Stimulated activated CD4-positive, alpha-beta T cell treated with anti-CD3 and anti-CD28 coated beads, Interleukin-4, amount 100 ng/mL, for 1 hour (primary cell): Measurements from ENCODE around the gene VTCN1.

Experiments used
- DNase-seq: peaks from one replicate; pipeline ENCODE4 v3.0.0-alpha.2; 2020

VTCN1 gene

GRCh38 chr1:117208580-117208979, 2.1 kb downstream of the VTCN1 start:
- no peak for DNase-seq

GRCh38 chr1:117205368-117205767, 5.4 kb downstream of the VTCN1 start:
- no peak for DNase-seq

DNA sequence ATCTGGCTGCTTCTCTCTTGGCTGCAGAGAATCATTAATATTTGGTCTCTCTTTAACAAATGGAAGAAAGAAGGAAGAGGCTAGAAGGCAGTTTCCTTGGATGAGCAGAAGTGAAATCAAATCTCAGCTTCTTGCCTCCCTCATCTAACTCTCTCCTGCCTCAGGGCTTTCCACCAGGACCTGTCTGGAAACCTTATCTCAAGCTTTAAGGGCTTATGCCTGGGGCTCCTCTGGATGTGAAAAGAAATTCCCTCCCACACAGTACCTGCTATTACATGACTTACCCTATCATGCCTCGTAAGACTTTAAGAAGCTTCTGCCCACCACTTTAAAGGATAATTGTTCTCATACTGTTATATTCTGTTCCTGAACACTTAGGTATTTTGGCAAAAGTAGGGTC, 8.9 kb downstream of the VTCN1 start:
- DNase-seq, result no peak

- no peak for DNase-seq
Measured at GRCh38 chr1:117198097-117198496, 12.6 kb downstream of the VTCN1 start.

DNA sequence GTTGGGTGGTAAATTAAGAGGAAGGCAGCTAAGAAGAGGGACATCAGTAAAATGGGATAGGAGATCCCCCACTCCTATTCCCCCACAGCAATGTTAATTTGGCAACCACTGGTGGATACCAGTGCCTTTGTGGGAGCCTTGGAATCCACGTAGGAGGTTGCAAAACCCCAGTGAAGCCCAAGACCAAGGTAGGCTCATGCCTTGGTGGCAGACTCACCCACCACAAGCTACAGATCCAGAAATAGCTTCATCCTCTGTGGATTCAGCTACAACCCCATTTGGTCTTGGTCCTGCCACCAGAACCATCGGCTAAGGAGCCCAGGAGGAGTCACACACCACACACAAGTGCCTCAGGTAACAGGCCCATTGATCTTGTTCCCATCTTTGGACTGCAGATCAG, 21.0 kb downstream of the VTCN1 start:
- DNase-seq, result no peak

DNA sequence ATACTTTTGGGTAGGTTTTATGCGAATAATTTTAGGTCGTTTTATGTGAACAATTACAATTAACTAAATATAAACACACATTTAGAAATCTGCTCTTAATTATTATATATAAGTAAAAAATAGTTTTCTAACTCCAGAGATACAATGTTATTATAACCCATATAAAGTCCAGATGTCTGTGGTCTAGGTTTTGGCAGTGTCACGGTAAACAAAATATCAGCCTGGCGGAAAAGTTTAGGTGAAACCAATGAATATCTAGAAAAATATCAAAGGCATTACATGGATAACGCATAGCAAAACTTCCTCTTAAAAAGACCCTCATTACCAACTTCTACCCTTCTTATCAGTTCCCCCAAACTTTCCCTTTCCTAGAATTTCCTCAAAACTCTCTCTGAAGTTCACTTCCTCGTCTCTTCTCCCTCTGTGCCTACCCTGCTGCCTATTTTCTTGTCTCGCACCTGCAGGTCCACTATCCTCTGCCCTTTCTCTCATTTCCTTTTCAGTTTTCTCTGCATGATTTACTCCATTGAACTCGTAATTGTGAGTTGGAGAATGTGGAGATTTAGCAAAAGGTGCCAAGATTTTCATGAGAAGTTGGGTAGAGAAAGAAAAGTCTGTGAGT, 21.8 kb downstream of the VTCN1 start:
- DNase-seq, result no peak

- DNase-seq, result no peak
Measured at GRCh38 chr1:117188170-117188815, 22.4 kb downstream of the VTCN1 start.

- no peak for DNase-seq
Measured at GRCh38 chr1:117183112-117183511, 27.6 kb downstream of the VTCN1 start.

GRCh38 chr1:117182319-117182718, 28.4 kb downstream of the VTCN1 start:
- no peak for DNase-seq

DNA sequence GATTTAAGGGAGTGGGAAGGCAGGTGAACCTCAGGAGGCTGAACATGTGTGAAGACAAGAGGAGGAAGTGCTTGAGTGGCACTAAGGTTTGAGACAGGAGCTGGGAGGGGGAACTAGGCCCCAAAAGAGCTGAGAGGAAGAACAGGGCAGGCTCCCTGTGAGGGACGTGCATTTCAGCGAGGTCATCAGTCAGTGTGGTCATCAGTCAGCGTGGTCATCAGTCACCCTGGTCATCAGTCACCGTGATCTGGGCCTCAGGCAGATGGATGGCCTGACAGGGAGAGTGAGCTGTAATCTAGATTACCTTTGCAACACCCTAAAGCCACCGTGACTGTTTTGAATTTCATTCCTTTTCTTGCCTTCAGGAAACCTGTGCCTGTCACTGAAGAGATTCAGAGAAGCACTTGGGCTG, 29.1 kb downstream of the VTCN1 start:
- DNase-seq, result no peak

DNA sequence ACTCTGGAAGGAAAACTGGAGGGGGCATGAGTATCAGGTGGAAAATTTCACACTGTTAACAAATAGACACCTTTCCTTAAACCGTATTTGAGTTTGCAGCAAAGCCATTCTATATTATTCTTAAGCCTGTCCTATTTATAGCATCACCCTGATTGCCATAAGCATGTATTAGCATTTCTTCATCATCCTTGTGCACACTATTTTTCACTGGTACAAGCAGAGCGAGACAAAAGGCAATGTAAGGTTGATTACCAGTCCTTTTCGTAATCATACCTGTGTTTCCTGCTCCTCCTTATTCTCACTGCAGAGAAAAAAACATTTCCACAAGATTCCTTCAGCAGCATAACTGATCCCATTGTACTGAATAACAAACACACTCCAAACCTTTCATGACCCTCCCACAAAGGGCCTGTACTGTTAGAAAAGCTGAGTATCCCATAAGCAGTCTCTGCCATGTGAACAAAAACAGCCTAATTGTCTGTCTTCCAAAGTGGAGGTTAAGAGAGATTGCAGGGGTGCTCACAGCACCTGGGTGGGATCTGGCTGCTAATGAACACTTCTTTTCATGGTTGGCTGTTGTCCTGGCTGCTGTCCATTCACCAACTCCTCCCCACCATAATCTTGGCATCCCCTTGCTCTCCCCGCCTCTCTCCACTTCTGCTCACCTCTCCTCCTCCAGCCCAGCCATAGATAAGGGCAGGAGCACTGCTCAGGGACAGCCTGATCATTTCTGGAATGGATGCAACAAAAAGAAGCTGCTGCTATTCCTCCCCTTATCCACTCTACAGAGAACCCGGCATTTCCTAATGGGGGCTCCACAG, 30.4 kb downstream of the VTCN1 start:
- no peak for DNase-seq

DNA sequence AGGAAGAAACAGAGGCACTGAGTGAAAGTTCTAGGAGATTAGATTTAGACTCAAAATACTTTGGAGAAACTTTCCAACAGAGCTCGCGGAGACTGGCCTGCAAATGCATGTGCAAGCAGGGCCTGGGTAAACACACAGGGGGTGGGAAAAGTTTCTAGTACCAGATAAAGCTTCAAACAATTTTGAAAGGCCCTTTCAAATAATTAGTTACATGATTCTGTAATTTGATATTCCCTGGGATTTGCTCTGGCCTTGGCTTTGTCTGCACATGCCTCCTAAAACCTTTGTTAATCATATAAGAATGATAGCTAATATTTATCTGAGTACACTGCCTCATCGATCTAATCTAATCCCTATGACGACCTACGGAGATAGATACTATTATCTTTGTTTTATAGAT, 31.3 kb downstream of the VTCN1 start:
- DNase-seq, result no peak

GRCh38 chr1:117178756-117179155, 32.0 kb downstream of the VTCN1 start:
- DNase-seq, result no peak

DNA sequence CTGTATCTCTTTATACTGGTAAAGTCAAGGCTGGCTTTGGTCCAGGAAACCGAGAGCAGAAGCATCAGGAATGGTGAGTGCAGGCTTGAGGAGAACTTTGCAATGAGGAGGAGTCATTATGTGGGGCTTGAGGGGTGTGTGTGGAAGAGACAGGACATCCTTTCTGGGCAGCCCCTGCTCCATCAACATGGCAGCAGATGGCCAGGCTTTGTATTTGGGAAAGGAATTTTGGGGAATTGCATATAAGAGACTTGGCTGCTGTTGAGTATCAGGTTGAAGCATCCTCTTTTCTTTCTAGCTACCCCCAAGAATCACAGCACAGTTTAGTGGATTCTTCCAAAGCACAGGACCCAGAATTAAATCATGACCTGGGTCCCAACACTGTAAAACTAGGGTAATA, 33.4 kb downstream of the VTCN1 start:
- DNase-seq, result no peak

DNA sequence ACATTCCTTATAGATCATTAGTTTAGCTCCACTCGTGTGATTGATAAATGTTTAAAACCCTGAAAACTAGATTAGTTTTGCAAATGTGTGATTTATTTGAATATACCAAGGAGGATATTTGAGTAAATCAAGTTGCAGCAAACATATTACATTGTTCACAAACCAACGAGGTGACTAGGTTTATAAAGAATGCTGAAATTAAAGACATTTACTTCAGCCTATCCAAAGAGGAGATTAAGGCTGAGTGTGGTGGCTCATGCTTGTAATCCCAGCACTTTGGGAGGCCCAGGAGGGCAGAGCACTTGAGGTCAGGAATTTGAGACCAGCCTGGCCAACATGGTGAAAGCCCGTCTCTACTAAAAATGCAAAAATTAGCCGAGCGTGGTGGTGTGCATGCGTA, 34.1 kb downstream of the VTCN1 start:
- DNase-seq, result no peak

DNA sequence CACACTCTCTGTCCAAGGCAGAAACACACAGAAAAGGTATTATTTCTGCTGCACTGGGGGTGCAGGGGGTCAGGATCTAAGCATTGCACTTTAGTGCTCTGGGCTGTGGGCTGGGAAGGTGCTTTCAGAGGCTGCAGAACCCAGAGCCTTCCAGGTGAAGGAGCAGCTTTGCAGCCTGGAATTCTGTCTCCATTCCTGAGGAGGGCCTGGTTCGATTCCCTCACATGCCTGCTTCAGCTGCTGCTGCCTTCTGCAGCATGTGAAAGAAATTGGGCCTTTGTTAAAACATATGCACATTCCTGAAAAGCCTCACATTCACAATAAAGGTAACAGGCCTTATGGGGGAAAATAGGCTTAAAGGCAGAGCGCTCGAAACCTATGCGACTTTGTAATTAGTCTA, 35.9 kb downstream of the VTCN1 start:
- no peak for DNase-seq

DNA sequence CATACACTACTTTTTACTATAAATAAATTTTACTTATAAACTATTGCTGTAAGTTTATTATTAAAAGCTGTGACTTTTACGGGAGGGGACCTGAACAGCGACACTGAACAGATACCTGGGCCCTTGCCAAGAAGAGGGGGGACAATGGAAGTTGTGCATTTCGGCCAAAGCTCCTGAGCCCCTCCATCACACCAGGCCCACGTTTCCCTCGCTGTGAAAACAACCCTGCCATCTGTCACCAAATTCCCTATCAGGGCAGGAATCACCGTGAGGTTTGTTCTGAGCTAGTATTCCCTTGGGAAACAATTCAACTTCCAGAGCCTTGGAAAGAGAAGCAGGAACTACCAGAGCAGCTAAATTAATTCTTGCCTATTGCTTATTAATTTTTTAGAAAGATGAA, 37.0 kb downstream of the VTCN1 start:
- no peak for DNase-seq

- DNase-seq, result no peak
Measured at GRCh38 chr1:117173006-117173405, 37.7 kb downstream of the VTCN1 start.

DNA sequence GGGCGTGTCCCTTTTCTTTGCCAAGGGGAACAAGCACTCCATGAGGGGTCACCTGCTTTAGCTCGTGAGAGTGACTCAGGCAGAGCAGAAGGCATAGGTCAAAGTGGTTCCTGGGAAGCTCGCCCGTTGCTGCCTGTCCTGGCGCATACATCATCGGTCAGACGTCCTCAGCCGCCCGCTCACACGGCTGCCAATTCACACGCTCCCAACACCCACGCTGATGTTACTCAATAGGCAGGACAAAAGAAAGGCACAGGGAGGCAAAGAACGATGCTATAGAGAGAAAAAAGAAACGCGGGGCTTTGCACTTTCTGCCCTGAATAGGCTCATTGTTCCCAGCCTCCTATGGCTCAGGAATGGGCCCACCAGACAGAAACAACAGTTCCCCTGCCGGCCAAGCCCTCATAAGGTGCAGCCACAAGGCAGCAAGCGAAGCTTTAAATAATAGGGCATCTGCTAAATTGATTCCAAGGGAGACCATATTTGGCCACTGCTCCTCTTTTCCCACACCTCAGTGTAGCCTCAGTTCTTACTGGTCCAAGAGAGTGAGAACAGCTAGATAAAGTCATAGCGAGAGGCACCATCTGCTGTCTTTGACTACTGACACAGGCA, 38.7 kb downstream of the VTCN1 start:
- DNase-seq, result no peak

DNA sequence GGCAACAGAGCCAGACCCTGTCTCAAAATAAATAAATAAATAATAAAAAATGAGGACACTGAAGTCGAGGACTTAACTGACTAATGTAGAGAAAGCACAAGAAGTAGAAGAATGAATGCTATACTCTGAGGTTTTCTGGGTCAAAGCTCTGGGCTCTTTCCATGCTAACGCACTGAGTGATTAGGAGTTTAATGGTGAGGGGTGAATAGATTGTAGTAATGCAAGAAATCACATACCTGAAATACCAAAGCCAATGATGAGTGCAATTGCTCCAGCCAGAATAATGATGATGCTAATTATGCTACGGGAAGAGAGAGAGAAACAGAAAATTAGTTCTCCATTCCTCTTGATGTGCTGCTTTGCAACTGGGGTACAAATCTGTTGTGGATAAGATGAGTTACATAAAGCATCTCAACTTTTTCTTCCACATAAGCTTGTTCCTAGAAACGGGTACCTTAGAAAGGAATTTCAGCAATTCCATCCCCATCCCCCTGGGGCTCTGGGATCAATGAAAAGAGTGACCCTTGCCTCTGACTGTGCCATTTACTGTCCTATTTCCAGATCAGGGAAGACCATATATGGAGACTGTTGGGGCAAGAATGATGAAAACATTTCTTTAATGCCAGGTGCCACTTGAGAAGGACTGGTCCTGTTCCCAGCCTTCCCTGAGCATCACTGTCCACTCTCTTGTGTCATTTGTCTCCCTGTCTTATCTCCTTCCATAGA, 40.7 kb downstream of the VTCN1 start:
- no peak for DNase-seq

DNA sequence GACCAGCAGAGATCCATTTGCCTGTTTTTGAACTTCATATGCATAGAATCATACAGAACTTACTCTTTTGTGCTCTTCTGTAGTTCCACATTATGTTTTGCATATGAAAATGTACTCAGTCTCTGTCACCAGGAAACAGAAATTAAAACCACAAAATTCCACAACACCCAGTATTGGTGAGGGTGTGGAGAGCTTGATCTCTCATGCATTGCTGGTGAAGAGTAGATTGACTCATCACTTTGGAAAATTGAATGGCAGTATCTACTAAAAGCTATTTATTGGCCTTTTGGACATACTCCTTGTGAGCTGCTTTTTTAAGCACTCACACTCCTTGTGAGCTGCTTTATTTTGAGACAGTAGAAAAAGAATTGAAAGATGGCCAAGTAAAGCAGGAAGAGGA, 43.3 kb downstream of the VTCN1 start:
- no peak for DNase-seq

DNA sequence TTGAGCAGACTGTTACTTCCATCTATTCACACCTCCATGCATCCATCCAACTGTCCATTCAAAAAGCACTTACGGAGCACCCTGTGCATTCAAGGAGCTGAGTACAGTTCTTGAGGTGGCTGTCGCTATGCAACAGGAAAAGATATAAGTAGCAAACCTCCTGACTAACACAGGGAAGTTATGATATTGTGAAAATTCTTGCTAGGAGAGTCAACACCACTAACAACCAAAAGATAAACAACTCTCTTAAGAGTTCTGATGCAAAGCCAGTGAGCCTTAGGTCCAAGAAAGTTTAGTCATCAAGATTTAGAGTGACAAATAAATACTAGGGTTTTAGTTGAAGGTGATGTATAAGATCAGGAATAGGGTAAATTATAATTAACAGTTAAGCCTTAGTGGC, 44.7 kb downstream of the VTCN1 start:
- no peak for DNase-seq

GRCh38 chr1:117164209-117164608, 46.5 kb downstream of the VTCN1 start:
- DNase-seq, result no peak
